HG03520 (cell line): Measurements from ENCODE around the gene SERPINA10.

Source experiments
- ATAC-seq: cut with Tn5 transposase; IDR thresholded peaks from one replicate; pipeline ENCODE4 v1.9.1; 2021; ENCODE audit warnings: mild to moderate bottlenecking, moderate library complexity; ENCODE audit not compliant: unreplicated experiment

Gene SERPINA10

GRCh38 chr14:94292872-94293577, at the start of gene SERPINA10:
Gene SERPINA10, minus strand, starts transcription at chr14:94293268. Its CDS starts 2,675 bp downstream, at chr14:94290593.
- no peak for ATAC-seq

GRCh38 chr14:94342334-94342934, 49.4 kb upstream of the SERPINA10 start:
- no peak for ATAC-seq

GRCh38 chr14:94341656-94342333, 48.7 kb upstream of the SERPINA10 start:
- ATAC-seq: no peak

- ATAC-seq: no peak
These were observed 47.5 kb upstream of the SERPINA10 start for GRCh38 chr14:94340533-94340932.

- ATAC-seq: no peak
These were observed 45.0 kb upstream of the SERPINA10 start for GRCh38 chr14:94338023-94338422.

GRCh38 chr14:94337274-94337673, 44.2 kb upstream of the SERPINA10 start:
- no peak for ATAC-seq

- ATAC-seq: no peak
These were observed 41.8 kb upstream of the SERPINA10 start for GRCh38 chr14:94334872-94335271.

GRCh38 chr14:94332587-94332986, 39.5 kb upstream of the SERPINA10 start:
- no peak for ATAC-seq

GRCh38 chr14:94332063-94332583, 39.1 kb upstream of the SERPINA10 start:
- ATAC-seq: no peak

GRCh38 chr14:94331462-94331861, 38.4 kb upstream of the SERPINA10 start:
- ATAC-seq: no peak

GRCh38 chr14:94330857-94331256, 37.8 kb upstream of the SERPINA10 start:
- ATAC-seq: no peak

- ATAC-seq: no peak
These were observed 37.4 kb upstream of the SERPINA10 start for GRCh38 chr14:94330432-94330831.

- no peak for ATAC-seq
These were observed 36.8 kb upstream of the SERPINA10 start for GRCh38 chr14:94329857-94330256.

GRCh38 chr14:94328196-94328595, 35.1 kb upstream of the SERPINA10 start:
- ATAC-seq: no peak

GRCh38 chr14:94322648-94323570, 29.8 kb upstream of the SERPINA10 start, which contains the start of gene SERPINA6:
Gene SERPINA6, minus strand, starts transcription at chr14:94323336. Its CDS starts 8,688 bp downstream, at chr14:94314648.
- no peak for ATAC-seq

GRCh38 chr14:94321421-94322271, 28.6 kb upstream of the SERPINA10 start:
- ATAC-seq: no peak

- ATAC-seq: no peak
These were observed 27.2 kb upstream of the SERPINA10 start for GRCh38 chr14:94320243-94320642.

GRCh38 chr14:94317259-94317658, 24.2 kb upstream of the SERPINA10 start:
- no peak for ATAC-seq

- ATAC-seq: no peak
These were observed 23.6 kb upstream of the SERPINA10 start for GRCh38 chr14:94316692-94317091.

GRCh38 chr14:94314890-94315289, 21.8 kb upstream of the SERPINA10 start:
- ATAC-seq: no peak
